Measurements from ENCODE around the gene TMEM185A.
"Not testable (repeated sequence)": the region's sequence is repeated elsewhere in the genome, so short reads cannot be mapped to it uniquely, and the experiment has no call there.

The TMEM185A gene

DNA sequence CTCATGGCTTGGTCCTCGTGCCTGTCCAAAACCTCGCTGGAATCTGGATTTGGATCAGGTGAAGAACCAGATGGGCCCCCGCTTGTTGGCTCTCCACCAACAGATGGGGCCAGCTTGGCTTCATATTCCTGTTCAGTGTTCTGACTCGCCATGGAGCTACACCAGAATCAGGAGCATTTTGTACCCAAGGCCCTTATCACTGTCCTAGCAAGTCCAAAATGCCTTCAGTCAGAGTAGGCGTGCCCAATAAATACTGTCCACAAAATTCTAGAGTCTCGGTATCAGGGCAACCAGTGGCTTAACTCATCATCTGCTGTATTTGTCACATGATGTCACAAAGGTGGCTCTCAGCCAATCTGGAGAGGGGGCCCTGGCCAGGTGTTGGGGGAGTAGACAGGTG lies 81.9 kb downstream of the TMEM185A start, which contains the start of gene HSFX3:
TSS of gene HSFX3 (minus strand) at position 224 of the 400 bp plus-strand sequence. CDS start at position 152, 72 bp downstream.
- not testable (repeated sequence) for DNase-seq

DNA sequence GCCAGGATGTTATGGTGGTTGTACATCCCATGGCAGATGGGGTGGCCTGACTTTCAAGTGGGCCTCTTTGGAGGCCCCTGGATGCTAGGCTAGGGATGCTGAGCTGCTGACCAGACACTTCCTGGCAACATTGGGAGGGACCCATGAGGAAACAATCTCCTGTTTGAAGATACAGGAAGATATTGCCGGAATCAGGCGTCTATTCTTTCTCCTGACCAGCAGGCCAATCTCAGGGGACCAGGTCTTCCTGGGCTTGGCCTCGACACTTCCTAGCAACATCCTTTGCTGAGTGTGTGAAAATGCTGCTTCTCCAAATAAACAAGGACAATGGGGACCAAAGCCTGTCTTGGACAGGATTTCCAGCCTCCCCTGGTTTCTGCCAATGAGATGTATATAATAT lies 83.8 kb downstream of the TMEM185A start:
- DNase-seq: not testable (repeated sequence)

DNA sequence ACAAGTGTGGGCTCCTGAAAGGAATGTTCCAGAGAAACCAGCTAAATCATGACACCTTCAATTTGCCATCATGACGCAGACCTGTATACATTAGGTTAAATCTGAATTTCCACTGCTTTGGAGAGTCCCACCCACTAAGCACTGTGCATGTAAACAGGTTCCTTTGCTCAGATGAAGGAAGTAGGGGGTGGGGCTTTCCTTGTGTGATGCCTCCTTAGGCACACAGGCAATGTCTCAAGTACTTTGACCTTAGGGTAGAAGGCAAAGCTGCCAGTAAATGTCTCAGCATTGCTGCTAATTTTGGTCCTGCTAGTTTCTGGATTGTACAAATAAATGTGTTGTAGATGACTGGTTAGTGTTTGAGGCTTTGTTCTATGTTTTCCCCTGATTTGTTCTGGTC lies 84.6 kb downstream of the TMEM185A start:
- not testable (repeated sequence) for DNase-seq
